Panc1 (cell line): ENCODE measurements around the gene THSD7A. TPM values are rescaled to one million over a fixed set of nuclear protein-coding genes. Genes with fewer than 3 reads are reported as not detected.

Source experiments
- ATAC-seq: fragments of 200-7000 bp; cut with Tn5 transposase; 2 replicates; pipeline ENCODE4 v1.9.1; 2020; ENCODE audit warnings: mild to moderate bottlenecking, moderate library complexity
- BruUV-seq: library from RNA; stranded (reverse); fragments of 400-500 nt; replicated peaks from 2 replicates; lab custom pipeline; 2021; lab: Mats Ljungman, UMichigan
- CTCF ChIA-PET: fragments of 300-600 bp; sonication (Branson Sonifier 250); formaldehyde crosslinking; loops from one replicate; lab custom pipeline; 2022; ENCODE audit warnings: antibody characterized with exemption; lab: Charles Lee
- POLR2A ChIA-PET: fragments of 300-600 bp; sonication (Branson Sonifier 250); formaldehyde crosslinking; loops from one replicate; lab custom pipeline; 2022; ENCODE audit warnings: antibody characterized with exemption; lab: Charles Lee
- DNase-seq: peaks from one replicate; pipeline ENCODE4 v3.0.0-alpha.2; 2010; ENCODE audit warnings: low read depth, low spot score
- H3K27ac ChIP-seq: 2 replicates; pipeline ENCODE4 v1.5.1; 2011; ENCODE audit warnings: mild to moderate bottlenecking, low read length, inconsistent platforms
- H3K27me3 ChIP-seq: fragments of 200-500 bp; sonication (Bioruptor generic); 2 replicates; pipeline ENCODE4 v1.6.0; 2014; ENCODE audit warnings: low read length, inconsistent platforms; ENCODE audit not compliant: control insufficient read depth, insufficient read depth
- H3K36me3 ChIP-seq: fragments of 200-500 bp; sonication (Bioruptor generic); 2 replicates; pipeline ENCODE4 v1.5.1; 2014; ENCODE audit warnings: inconsistent platforms, mild to moderate bottlenecking, low read length, moderate library complexity; ENCODE audit not compliant: control insufficient read depth, insufficient read depth
- H3K4me1 ChIP-seq: 2 replicates; pipeline ENCODE4 v1.5.1; 2011; ENCODE audit warnings: inconsistent platforms, mild to moderate bottlenecking, low read length, moderate library complexity; ENCODE audit not compliant: control insufficient read depth, insufficient read depth
- H3K4me3 ChIP-seq, 2 experiments: 2 replicates each; pipeline ENCODE4 v1.5.1; 2011 to 2012; ENCODE audit warnings: low read depth in 2 of 2, low read length in 2 of 2, mild to moderate bottlenecking in 2 of 2, inconsistent platforms in 1 of 2, moderate library complexity in 1 of 2
- H3K9me3 ChIP-seq: fragments of 200-500 bp; sonication (Bioruptor generic); 2 replicates; pipeline ENCODE4 v1.5.1; 2014; ENCODE audit warnings: low read depth, mild to moderate bottlenecking, inconsistent platforms, low read length, moderate library complexity; ENCODE audit not compliant: control insufficient read depth, insufficient read depth
- POLR2AphosphoS5 ChIP-seq: IDR thresholded peaks from 2 replicates; pipeline ENCODE4 v1.6.1; 2012; ENCODE audit warnings: mild to moderate bottlenecking, low read depth, low read length, moderate library complexity
- REST ChIP-seq, 2 experiments: IDR thresholded peaks; 2 replicates each; pipeline ENCODE4 v1.6.1; 2011 to 2012; ENCODE audit warnings: low read depth in 2 of 2, control low read depth in 1 of 2, low read length in 1 of 2, mild to moderate bottlenecking in 1 of 2, moderate library complexity in 1 of 2; ENCODE audit not compliant: insufficient read depth in 1 of 2
- SIN3A ChIP-seq: IDR thresholded peaks from 2 replicates; pipeline ENCODE4 v1.6.1; 2012; ENCODE audit warnings: low read depth, mild to moderate bottlenecking, low read length, moderate library complexity, borderline replicate concordance; ENCODE audit not compliant: insufficient read depth
- TCF7L2 ChIP-seq: IDR thresholded peaks from 2 replicates; pipeline ENCODE4 v1.6.1; 2011; ENCODE audit warnings: mild to moderate bottlenecking, low read depth, low read length, inconsistent platforms
- in situ Hi-C: cut with HindIII; loops from 2 replicates; pipeline ENCODE4 v1.10.0; 2016; ENCODE audit warnings: low sequenced_read_pairs, low pct_unique_long_range_greater_than_20kb
- intact Hi-C: fragments of 100-400 bp; cut with micrococcal nuclease; formaldehyde crosslinking; loops from one replicate; pipeline ENCODE4 v1.10.0; 2022; ENCODE audit not compliant: unreplicated experiment
- total RNA-seq: library from RNA; stranded (reverse); gene quantifications from one replicate; pipeline ENCODE4 v1.2.1, GENCODE V29; 2021; ENCODE audit not compliant: unreplicated experiment
- TF ChIP-seq, protein P1 (sequence below): fragments of 450-650 bp; IDR thresholded peaks from 2 replicates; pipeline ENCODE4 v1.5.1; 2017; ENCODE audit warnings: mild to moderate bottlenecking

The THSD7A gene
- total RNA-seq, 1 experiment from 2014 or later = 38.6 TPM

GRCh38 chr7:11605749-11606148 is 226.2 kb downstream of the THSD7A start:
- ChIA-PET CTCF (no interaction called here), POLR2A (no interaction called here)

DNA sequence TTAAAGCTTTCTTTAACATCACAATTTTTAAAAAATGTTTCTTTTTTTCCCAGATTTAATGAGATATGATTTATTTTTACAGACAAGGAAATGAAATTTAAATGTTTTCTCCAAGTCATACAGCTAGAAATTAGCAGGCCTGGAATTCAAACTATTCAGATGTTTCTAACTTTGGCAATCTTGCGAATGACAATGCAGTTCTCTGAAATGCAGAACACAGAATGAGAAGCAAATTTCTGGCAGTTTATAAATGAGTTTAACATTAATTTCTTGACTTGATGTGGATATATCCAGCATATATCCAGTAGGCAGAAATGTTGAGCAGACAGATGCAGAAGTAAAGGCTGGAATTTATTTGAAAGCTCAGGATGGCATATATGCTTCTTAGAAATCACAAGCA is 227.5 kb downstream of the THSD7A start:
- Histone ChIP-seq H3K9me3 (no peaks in the 10 kb centered on the region; the same call in 1 of the 2 replicates), H3K36me3 (no peaks in the 10 kb centered on the region), H3K27ac (no peak overlapping the region), H3K4me3 (no peak overlapping the region), H3K27me3 (no peaks in the 10 kb centered on the region), H3K4me1 (no peaks in the 10 kb centered on the region; the same call in 1 of the 2 replicates)
- TF ChIP-seq POLR2AphosphoS5 = no peak
- TF ChIP-seq REST (IDR thresholded peaks at IDR 0.05; ENCODE audit: insufficient read depth in 1 of 2, low read depth in 2 of 2, low read length in 1 of 2) = no peak
- no peak for TF ChIP-seq TCF7L2
- TF ChIP-seq, protein P1, sequence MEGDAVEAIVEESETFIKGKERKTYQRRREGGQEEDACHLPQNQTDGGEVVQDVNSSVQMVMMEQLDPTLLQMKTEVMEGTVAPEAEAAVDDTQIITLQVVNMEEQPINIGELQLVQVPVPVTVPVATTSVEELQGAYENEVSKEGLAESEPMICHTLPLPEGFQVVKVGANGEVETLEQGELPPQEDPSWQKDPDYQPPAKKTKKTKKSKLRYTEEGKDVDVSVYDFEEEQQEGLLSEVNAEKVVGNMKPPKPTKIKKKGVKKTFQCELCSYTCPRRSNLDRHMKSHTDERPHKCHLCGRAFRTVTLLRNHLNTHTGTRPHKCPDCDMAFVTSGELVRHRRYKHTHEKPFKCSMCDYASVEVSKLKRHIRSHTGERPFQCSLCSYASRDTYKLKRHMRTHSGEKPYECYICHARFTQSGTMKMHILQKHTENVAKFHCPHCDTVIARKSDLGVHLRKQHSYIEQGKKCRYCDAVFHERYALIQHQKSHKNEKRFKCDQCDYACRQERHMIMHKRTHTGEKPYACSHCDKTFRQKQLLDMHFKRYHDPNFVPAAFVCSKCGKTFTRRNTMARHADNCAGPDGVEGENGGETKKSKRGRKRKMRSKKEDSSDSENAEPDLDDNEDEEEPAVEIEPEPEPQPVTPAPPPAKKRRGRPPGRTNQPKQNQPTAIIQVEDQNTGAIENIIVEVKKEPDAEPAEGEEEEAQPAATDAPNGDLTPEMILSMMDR = no peak
- in situ Hi-C loops = no loop called here
- POLR2A ChIA-PET = no interaction called here
- no TSS peak for BruUV-seq
- no peak for ATAC-seq
- intact Hi-C loops = no loop called here
- DNase-seq = no peak
- CTCF ChIA-PET = no interaction called here

More at GRCh38 chr7:11605749-11606148, 226.2 kb downstream of the THSD7A start:
- in situ Hi-C loops = no loop called here
- no peak for ATAC-seq
- no peak overlapping the region for H3K4me3 ChIP-seq
- no peaks in the 10 kb centered on the region for H3K9me3 ChIP-seq
- H3K4me1 ChIP-seq = no peaks in the 10 kb centered on the region; the same call in 1 of the 2 replicates
- intact Hi-C loops = no loop called here
- TF ChIP-seq, protein P1 = no peak
- no peak for TF ChIP-seq TCF7L2
- TF ChIP-seq REST (IDR thresholded peaks at IDR 0.05; ENCODE audit: insufficient read depth in 1 of 2, low read depth in 2 of 2, low read length in 1 of 2) = no peak
- TF ChIP-seq SIN3A = no peak
- TF ChIP-seq POLR2AphosphoS5 = no peak
- H3K36me3 ChIP-seq = no peaks in the 10 kb centered on the region
- H3K27ac ChIP-seq = no peak overlapping the region
- no peaks in the 10 kb centered on the region for H3K27me3 ChIP-seq
- no peak for DNase-seq
- BruUV-seq = no TSS peak
